HepG2 (cell line): ENCODE measurements around the gene PLK2. TPM values are rescaled to one million over a fixed set of nuclear protein-coding genes. Genes with fewer than 3 reads are reported as not detected.

Experiments
- BORCS8-MEF2B ChIP-seq: sonication (generic); formaldehyde crosslinking; IDR thresholded peaks from 2 replicates; pipeline ENCODE4 v1.8.0; 2022; ENCODE audit warnings: mild to moderate bottlenecking, missing genetic modification reagents
- CREM ChIP-seq, 2 experiments: sonication (generic) in 1 of 2; formaldehyde crosslinking in 1 of 2; IDR thresholded peaks; 2 replicates each; pipeline versions ENCODE4 v1.4.0 to v1.6.1; 2016 to 2020; ENCODE audit warnings: antibody characterized with exemption in 1 of 2, mild to moderate bottlenecking in 1 of 2, missing genetic modification reagents in 1 of 2
- FIP1L1 ChIP-seq: fragments of 200-400 bp; formaldehyde crosslinking; IDR thresholded peaks from 2 replicates; pipeline ENCODE4 v1.6.1; 2018; ENCODE audit warnings: low read depth, mild to moderate bottlenecking, low read length, moderate library complexity, borderline replicate concordance; ENCODE audit not compliant: insufficient read depth
- HNRNPL ChIP-seq: fragments of 200-400 bp; formaldehyde crosslinking; IDR thresholded peaks from 2 replicates; pipeline ENCODE4 v1.6.1; 2017; ENCODE audit warnings: mild to moderate bottlenecking, low read depth, low read length
- MLLT10 ChIP-seq: sonication (generic); formaldehyde crosslinking; IDR thresholded peaks from 2 replicates; pipeline ENCODE4 v1.4.0; 2020; ENCODE audit warnings: missing genetic modification reagents
- MZF1 ChIP-seq: sonication (generic); formaldehyde crosslinking; IDR thresholded peaks from 2 replicates; pipeline ENCODE4 v1.8.1; 2023; ENCODE audit warnings: mild to moderate bottlenecking, missing genetic modification reagents, borderline replicate concordance
- NCOA1 ChIP-seq: sonication (generic); formaldehyde crosslinking; IDR thresholded peaks from 2 replicates; pipeline ENCODE4 v1.9.0; 2021; ENCODE audit warnings: missing genetic modification reagents
- SIN3B ChIP-seq: fragments of 150-350 bp; IDR thresholded peaks from 2 replicates; pipeline ENCODE4 v1.6.1; 2014; ENCODE audit warnings: low read length
- ZNF253 ChIP-seq: sonication (generic); formaldehyde crosslinking; IDR thresholded peaks from 2 replicates; pipeline ENCODE4 v1.8.0; 2022; ENCODE audit warnings: mild to moderate bottlenecking, missing genetic modification reagents, borderline replicate concordance
- ZNF432 ChIP-seq: sonication (generic); formaldehyde crosslinking; IDR thresholded peaks from 2 replicates; pipeline ENCODE4 v1.5.0; 2020; ENCODE audit warnings: missing genetic modification reagents, mild to moderate bottlenecking, borderline replicate concordance
- ZNF446 ChIP-seq: sonication (generic); formaldehyde crosslinking; IDR thresholded peaks from 2 replicates; pipeline ENCODE4 v1.5.0; 2020; ENCODE audit warnings: mild to moderate bottlenecking, missing genetic modification reagents
- ZNF589 ChIP-seq: sonication (generic); formaldehyde crosslinking; conservative IDR thresholded peaks from 2 replicates; pipeline ENCODE4 v1.8.0; 2022; ENCODE audit warnings: mild to moderate bottlenecking, moderate library complexity, missing genetic modification reagents
- ZNF670 ChIP-seq: sonication (generic); formaldehyde crosslinking; IDR thresholded peaks from 2 replicates; pipeline ENCODE4 v1.8.0; 2022; ENCODE audit warnings: mild to moderate bottlenecking, missing genetic modification reagents, borderline replicate concordance
- ZNF839 ChIP-seq: sonication (generic); formaldehyde crosslinking; IDR thresholded peaks from 2 replicates; pipeline ENCODE4 v1.4.0; 2020; ENCODE audit warnings: missing genetic modification reagents, mild to moderate bottlenecking, borderline replicate concordance
- ZSCAN25 ChIP-seq: sonication (generic); formaldehyde crosslinking; IDR thresholded peaks from 2 replicates; pipeline ENCODE4 v1.8.0; 2022; ENCODE audit warnings: mild to moderate bottlenecking, missing genetic modification reagents
- polyA plus RNA-seq, 8 experiments: library from polyadenylated mRNA; depleted of rRNA in 3 of 8; stranded (reverse) in 7 of 8; unstranded in 1 of 8; fragments of >200 nt; fragmentation: Illumina TruSeq in 4 of 8; extraction: Trizol in 4 of 8; gene quantifications; 2 replicates each; pipeline versions ENCODE4 v1.2.1 to v1.2.3, GENCODE V29; 2011 to 2016; ENCODE audit warnings: low read depth in 4 of 8, missing spikeins in 1 of 8, mixed read lengths in 1 of 8; ENCODE audit not compliant: insufficient read depth in 1 of 8
- total RNA-seq, 5 experiments: library from RNA; depleted of rRNA; stranded (reverse); fragments of >200 nt; fragmentation: Illumina TruSeq; extraction: Trizol; gene quantifications; 2 replicates each; pipeline ENCODE4 v1.2.3, GENCODE V29; 2016; ENCODE audit warnings: low read depth in 1 of 5
- TF ChIP-seq, protein P1 (sequence below): sonication (generic); formaldehyde crosslinking; IDR thresholded peaks from 2 replicates; pipeline ENCODE4 v1.8.1; 2023; ENCODE audit warnings: mild to moderate bottlenecking, missing genetic modification reagents
- TF ChIP-seq, protein P2 (sequence below): sonication (generic); formaldehyde crosslinking; IDR thresholded peaks from 2 replicates; pipeline ENCODE4 v1.9.0; 2021; ENCODE audit warnings: missing genetic modification reagents, mild to moderate bottlenecking, borderline replicate concordance
- TF ChIP-seq, protein P3 (sequence below), 2 experiments: sonication (generic) in 1 of 2; formaldehyde crosslinking in 1 of 2; IDR thresholded peaks; 2 replicates each; pipeline versions ENCODE4 v1.4.0 to v1.6.1; 2016 to 2020; ENCODE audit warnings: borderline replicate concordance in 1 of 2, low read depth in 1 of 2, mild to moderate bottlenecking in 1 of 2, missing genetic modification reagents in 1 of 2

PLK2 gene
- total and polyA plus RNA-seq, 2 of the 13 experiments (the other 11 are each of a cell fraction or from before 2014, with no cell fraction given) = 9.6 to 29.6 TPM

DNA sequence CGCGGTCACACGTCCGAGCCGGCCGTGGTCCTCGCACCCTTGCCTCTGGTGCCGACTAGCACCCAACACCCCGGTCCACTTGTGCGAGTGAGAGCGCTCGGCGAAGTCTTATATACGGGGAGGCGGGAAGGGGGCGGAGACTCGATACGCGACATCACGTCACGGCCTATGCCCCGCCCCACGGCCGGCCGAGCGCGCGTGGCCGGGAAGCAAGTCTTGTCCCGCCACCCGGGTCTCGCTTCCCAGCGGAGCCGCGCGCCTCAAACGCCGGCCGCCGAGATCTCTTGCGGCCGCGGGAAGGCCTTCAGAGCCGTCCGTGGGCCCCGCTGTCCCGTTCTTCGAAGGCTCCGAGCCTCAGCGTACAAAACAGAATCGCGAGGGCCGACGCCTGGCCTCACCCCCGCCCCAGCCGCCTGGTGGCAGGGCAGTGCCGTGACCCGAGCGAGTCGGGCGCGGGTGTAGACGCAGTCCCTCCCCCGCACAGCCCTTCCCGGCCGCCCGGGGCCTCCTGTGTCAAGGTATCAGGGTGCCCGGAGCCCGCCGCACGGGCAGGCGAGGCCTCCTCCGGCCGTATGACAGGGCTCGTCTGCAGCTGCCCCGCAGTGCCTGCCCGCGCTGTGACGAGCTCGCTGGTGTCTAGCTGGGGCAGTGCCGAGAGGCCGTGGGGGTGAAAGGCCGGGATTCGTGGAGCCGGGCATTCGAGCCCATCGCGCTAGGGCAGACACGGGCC is at the start of gene PLK2 (continued):
- TF ChIP-seq ZNF253 (CRISPR knock-in tag) (no peak), ZNF839 (CRISPR knock-in tag) (no peak), SIN3B (no peak), ZNF446 (CRISPR knock-in tag) (0 out of 2 replicates have a peak, but pooled peaks have one; percentile 8), HNRNPL (0 out of 2 replicates have a peak, but pooled peaks have one; percentile 14), MLLT10 (no peak), BORCS8-MEF2B (CRISPR knock-in tag) (no peak), NCOA1 (CRISPR knock-in tag) (no peak), ZSCAN25 (CRISPR knock-in tag) (no peak), ZNF432 (CRISPR knock-in tag) (no peak), CREM (IDR thresholded peaks at IDR 0.05) (peak; percentile 61), CREM (CRISPR knock-in tag; IDR thresholded peaks at IDR 0.05) (no peak), ZNF589 (CRISPR knock-in tag) (no peak), ZNF670 (CRISPR knock-in tag) (no peak; the same call in 1 of the 2 replicates), MZF1 (CRISPR knock-in tag) (no peak), FIP1L1 (no peak)
- TF ChIP-seq, protein P1, sequence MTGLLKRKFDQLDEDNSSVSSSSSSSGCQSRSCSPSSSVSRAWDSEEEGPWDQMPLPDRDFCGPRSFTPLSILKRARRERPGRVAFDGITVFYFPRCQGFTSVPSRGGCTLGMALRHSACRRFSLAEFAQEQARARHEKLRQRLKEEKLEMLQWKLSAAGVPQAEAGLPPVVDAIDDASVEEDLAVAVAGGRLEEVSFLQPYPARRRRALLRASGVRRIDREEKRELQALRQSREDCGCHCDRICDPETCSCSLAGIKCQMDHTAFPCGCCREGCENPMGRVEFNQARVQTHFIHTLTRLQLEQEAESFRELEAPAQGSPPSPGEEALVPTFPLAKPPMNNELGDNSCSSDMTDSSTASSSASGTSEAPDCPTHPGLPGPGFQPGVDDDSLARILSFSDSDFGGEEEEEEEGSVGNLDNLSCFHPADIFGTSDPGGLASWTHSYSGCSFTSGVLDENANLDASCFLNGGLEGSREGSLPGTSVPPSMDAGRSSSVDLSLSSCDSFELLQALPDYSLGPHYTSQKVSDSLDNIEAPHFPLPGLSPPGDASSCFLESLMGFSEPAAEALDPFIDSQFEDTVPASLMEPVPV (CRISPR knock-in tag) = no peak
- TF ChIP-seq, protein P2, sequence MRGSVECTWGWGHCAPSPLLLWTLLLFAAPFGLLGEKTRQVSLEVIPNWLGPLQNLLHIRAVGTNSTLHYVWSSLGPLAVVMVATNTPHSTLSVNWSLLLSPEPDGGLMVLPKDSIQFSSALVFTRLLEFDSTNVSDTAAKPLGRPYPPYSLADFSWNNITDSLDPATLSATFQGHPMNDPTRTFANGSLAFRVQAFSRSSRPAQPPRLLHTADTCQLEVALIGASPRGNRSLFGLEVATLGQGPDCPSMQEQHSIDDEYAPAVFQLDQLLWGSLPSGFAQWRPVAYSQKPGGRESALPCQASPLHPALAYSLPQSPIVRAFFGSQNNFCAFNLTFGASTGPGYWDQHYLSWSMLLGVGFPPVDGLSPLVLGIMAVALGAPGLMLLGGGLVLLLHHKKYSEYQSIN = no peak
- TF ChIP-seq, protein P3, sequence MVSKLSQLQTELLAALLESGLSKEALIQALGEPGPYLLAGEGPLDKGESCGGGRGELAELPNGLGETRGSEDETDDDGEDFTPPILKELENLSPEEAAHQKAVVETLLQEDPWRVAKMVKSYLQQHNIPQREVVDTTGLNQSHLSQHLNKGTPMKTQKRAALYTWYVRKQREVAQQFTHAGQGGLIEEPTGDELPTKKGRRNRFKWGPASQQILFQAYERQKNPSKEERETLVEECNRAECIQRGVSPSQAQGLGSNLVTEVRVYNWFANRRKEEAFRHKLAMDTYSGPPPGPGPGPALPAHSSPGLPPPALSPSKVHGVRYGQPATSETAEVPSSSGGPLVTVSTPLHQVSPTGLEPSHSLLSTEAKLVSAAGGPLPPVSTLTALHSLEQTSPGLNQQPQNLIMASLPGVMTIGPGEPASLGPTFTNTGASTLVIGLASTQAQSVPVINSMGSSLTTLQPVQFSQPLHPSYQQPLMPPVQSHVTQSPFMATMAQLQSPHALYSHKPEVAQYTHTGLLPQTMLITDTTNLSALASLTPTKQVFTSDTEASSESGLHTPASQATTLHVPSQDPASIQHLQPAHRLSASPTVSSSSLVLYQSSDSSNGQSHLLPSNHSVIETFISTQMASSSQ (IDR thresholded peaks at IDR 0.05; ENCODE audit: low read depth) = no peak
- TF ChIP-seq, protein P3 (CRISPR knock-in tag; IDR thresholded peaks at IDR 0.05; ENCODE audit: borderline replicate concordance) = 0 out of 2 replicates have a peak, but pooled peaks have one; percentile 16
